SK-N-SH (cell line): ENCODE data around the gene PAFAH1B1.

ENCODE experiments used
- CTCF ChIP-seq: fragments of 200-600 bp; sonication (generic); IDR thresholded peaks from 2 replicates; pipeline ENCODE4 v1.6.1; 2017; ENCODE audit warnings: antibody characterized with exemption, mild to moderate bottlenecking, moderate library complexity
- EP300 ChIP-seq, 2 experiments: IDR thresholded peaks; 2 replicates each; pipeline versions ENCODE4 v1.4.0 to v1.6.1; 2012; ENCODE audit warnings: borderline replicate concordance in 1 of 2, low read depth in 1 of 2, low read length in 1 of 2
- FOXM1 ChIP-seq: IDR thresholded peaks from 2 replicates; pipeline ENCODE4 v1.4.0; 2012; ENCODE audit warnings: low read depth, mild to moderate bottlenecking
- GABPA ChIP-seq: IDR thresholded peaks from 2 replicates; pipeline ENCODE4 v1.4.0; 2012; ENCODE audit warnings: low read depth, mild to moderate bottlenecking
- MEF2A ChIP-seq: IDR thresholded peaks from 2 replicates; pipeline ENCODE4 v1.4.0; 2012; ENCODE audit warnings: low read depth, borderline replicate concordance
- NFIC ChIP-seq: IDR thresholded peaks from 2 replicates; pipeline ENCODE4 v1.4.0; 2012; ENCODE audit warnings: borderline replicate concordance
- POLR2AphosphoS5 ChIP-seq: IDR thresholded peaks from 2 replicates; pipeline ENCODE4 v1.6.1; 2012; ENCODE audit warnings: low read depth, low read length
- REST ChIP-seq: IDR thresholded peaks from 2 replicates; pipeline ENCODE4 v1.6.1; 2012; ENCODE audit warnings: mild to moderate bottlenecking, low read depth, low read length, moderate library complexity
- SIN3A ChIP-seq: IDR thresholded peaks from 2 replicates; pipeline ENCODE4 v1.6.1; 2012; ENCODE audit warnings: low read depth, mild to moderate bottlenecking, low read length, moderate library complexity, borderline replicate concordance
- ZBTB33 ChIP-seq: IDR thresholded peaks from 2 replicates; pipeline ENCODE4 v1.4.0; 2012; ENCODE audit warnings: low read depth, borderline replicate concordance

GRCh38 chr17:2721603-2722002 lies 128.1 kb downstream of the PAFAH1B1 start:
- TF ChIP-seq GABPA (no peak), REST (no peak), CTCF (no peak), SIN3A (no peak), NFIC (no peak), MEF2A (no peak), ZBTB33 (no peak), EP300 (IDR thresholded peaks at IDR 0.05; ENCODE audit: borderline replicate concordance in 1 of 2, low read depth in 1 of 2, low read length in 1 of 2) (no peak), POLR2AphosphoS5 (no peak), FOXM1 (no peak)
